ENCODE results near the gene SEMA6D. TPM values are rescaled to one million over a fixed set of nuclear protein-coding genes. Genes with fewer than 3 reads are reported as not detected.

SEMA6D gene
- total and polyA plus RNA-seq, 10 of the 15 experiments (the other 5 are each of a cell fraction or from before 2014, with no cell fraction given), result 0.01 to 0.52 (median 0.09) TPM; not detected in 6

GRCh38 chr15:47813748-47814384 lies 96.6 kb downstream of the SEMA6D start (continued):
- no peak for TF ChIP-seq E2F8 (IDR thresholded peaks at IDR 0.05; ENCODE audit: low read depth, partially characterized antibody)
- no peak for TF ChIP-seq ZBTB4 (CRISPR knock-in tag; IDR thresholded peaks at IDR 0.05)
- peak; percentile 89 for TF ChIP-seq FOXM1 (IDR thresholded peaks at IDR 0.05; ENCODE audit: low read depth, low read length)
- no peak for TF ChIP-seq NKRF (conservative IDR thresholded peaks at IDR 0.05)
- no peak for TF ChIP-seq HCFC1 (IDR thresholded peaks at IDR 0.05; ENCODE audit: low read length)
- TF ChIP-seq ZNF622 (IDR thresholded peaks at IDR 0.05), result no peak
- no peak for TF ChIP-seq KLF5 (IDR thresholded peaks at IDR 0.05; ENCODE audit: partially characterized antibody)
- no peak for TF ChIP-seq MYC (IDR thresholded peaks at IDR 0.05; ENCODE audit: insufficient read depth, insufficient read length, insufficient replicate concordance, low read length, severe bottlenecking)
- TF ChIP-seq LARP7 (IDR thresholded peaks at IDR 0.05), result no peak
- no peak for TF ChIP-seq FOXK2 (IDR thresholded peaks at IDR 0.05)
- TF ChIP-seq PAX5 (IDR thresholded peaks at IDR 0.05; ENCODE audit: borderline replicate concordance, low read depth, low read length), result peak; percentile 93; the same call in 1 of the 2 replicates
- no peak for TF ChIP-seq ZBTB33 (IDR thresholded peaks at IDR 0.05)
- no peak for TF ChIP-seq STAT1 (conservative IDR thresholded peaks at IDR 0.05)
- no peak for TF ChIP-seq KDM1A (IDR thresholded peaks at IDR 0.05; ENCODE audit: borderline replicate concordance)
- TF ChIP-seq TBL1XR1 (IDR thresholded peaks at IDR 0.05; ENCODE audit: low read depth, low read length), result peak; percentile 87; the same call in 1 of the 2 replicates
- no peak for TF ChIP-seq IRF3 (IDR thresholded peaks at IDR 0.05)
- no peak for TF ChIP-seq NR2C2 (IDR thresholded peaks at IDR 0.05; ENCODE audit: borderline replicate concordance, control insufficient read depth, insufficient read length, low read depth)
- TF ChIP-seq MAX (IDR thresholded peaks at IDR 0.05; ENCODE audit: low read depth, low read length), result no peak
